ENCODE data around the gene M1AP. TPM values are rescaled to one million over a fixed set of nuclear protein-coding genes. Genes with fewer than 3 reads are reported as not detected.

M1AP gene
- total and polyA plus RNA-seq, 2 of the 8 experiments (the other 6 are each of a cell fraction or from before 2014, with no cell fraction given), result 4.8 TPM

GRCh38 chr2:74546004-74546403, 102.1 kb downstream of the M1AP start (continued):
- TF ChIP-seq CHD7 (IDR thresholded peaks at IDR 0.05; ENCODE audit: insufficient replicate concordance, low read length), result no peak
- no peak for TF ChIP-seq ASH2L (IDR thresholded peaks at IDR 0.05; ENCODE audit: low read length)
- TF ChIP-seq SP2 (IDR thresholded peaks at IDR 0.05; ENCODE audit: low read length), result no peak
- TF ChIP-seq KDM4A (IDR thresholded peaks at IDR 0.05; ENCODE audit: low read depth, low read length, severe bottlenecking), result no peak
- TF ChIP-seq BRCA1 (IDR thresholded peaks at IDR 0.05; ENCODE audit: low read depth, low read length), result no peak
- TF ChIP-seq ATF3 (IDR thresholded peaks at IDR 0.05; ENCODE audit: insufficient read depth, low read depth, low read length), result no peak
- no peak for TF ChIP-seq MAX (IDR thresholded peaks at IDR 0.05)
- no peak for TF ChIP-seq RAD21 (IDR thresholded peaks at IDR 0.05 in 1 of 2, conservative IDR thresholded peaks at IDR 0.05 in 1 of 2; ENCODE audit: low read depth in 2 of 2, low read length in 2 of 2)
